DND-41 (cell line): ENCODE data around the gene MRPL36.

Experiments used
- EZH2 ChIP-seq: IDR thresholded peaks from 3 replicates; pipeline ENCODE4 v1.6.1; 2012; ENCODE audit warnings: borderline replicate concordance, low read depth, mild to moderate bottlenecking, moderate library complexity, low read length, inconsistent platforms; ENCODE audit not compliant: severe bottlenecking
- TF ChIP-seq, protein P1 (sequence below): IDR thresholded peaks from 2 replicates; pipeline ENCODE4 v1.5.1; 2012; ENCODE audit warnings: borderline replicate concordance, low read length, moderate library complexity, mild to moderate bottlenecking; ENCODE audit not compliant: poor library complexity, severe bottlenecking; ENCODE audit errors: extremely low read depth

GRCh38 chr5:1819458-1819857 lies 19.8 kb upstream of the MRPL36 start:
- TF ChIP-seq, protein P1, sequence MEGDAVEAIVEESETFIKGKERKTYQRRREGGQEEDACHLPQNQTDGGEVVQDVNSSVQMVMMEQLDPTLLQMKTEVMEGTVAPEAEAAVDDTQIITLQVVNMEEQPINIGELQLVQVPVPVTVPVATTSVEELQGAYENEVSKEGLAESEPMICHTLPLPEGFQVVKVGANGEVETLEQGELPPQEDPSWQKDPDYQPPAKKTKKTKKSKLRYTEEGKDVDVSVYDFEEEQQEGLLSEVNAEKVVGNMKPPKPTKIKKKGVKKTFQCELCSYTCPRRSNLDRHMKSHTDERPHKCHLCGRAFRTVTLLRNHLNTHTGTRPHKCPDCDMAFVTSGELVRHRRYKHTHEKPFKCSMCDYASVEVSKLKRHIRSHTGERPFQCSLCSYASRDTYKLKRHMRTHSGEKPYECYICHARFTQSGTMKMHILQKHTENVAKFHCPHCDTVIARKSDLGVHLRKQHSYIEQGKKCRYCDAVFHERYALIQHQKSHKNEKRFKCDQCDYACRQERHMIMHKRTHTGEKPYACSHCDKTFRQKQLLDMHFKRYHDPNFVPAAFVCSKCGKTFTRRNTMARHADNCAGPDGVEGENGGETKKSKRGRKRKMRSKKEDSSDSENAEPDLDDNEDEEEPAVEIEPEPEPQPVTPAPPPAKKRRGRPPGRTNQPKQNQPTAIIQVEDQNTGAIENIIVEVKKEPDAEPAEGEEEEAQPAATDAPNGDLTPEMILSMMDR = no peak
- TF ChIP-seq EZH2 = no peak
